Neural cell (in vitro differentiated cells): Measurements from ENCODE around the gene ARF5.

Experiments
- EP300 ChIP-seq: fragments of 450-650 bp; conservative IDR thresholded peaks from 2 replicates; pipeline ENCODE4 v1.6.1; 2014; ENCODE audit warnings: antibody characterized with exemption, mild to moderate bottlenecking, moderate library complexity; ENCODE audit not compliant: poor library complexity, severe bottlenecking
- EZH2 ChIP-seq: fragments of 200-600, 300-800 bp; shearing (Covaris generic), sonication (generic); IDR thresholded peaks from 2 replicates; pipeline ENCODE4 v1.6.1; 2014; ENCODE audit warnings: antibody characterized with exemption, low read length, borderline replicate concordance, mild to moderate bottlenecking; ENCODE audit not compliant: insufficient read depth, poor library complexity, severe bottlenecking
- MXI1 ChIP-seq: fragments of 450-650 bp; conservative IDR thresholded peaks from 2 replicates; pipeline ENCODE4 v1.6.1; 2014; ENCODE audit warnings: antibody characterized with exemption, mild to moderate bottlenecking; ENCODE audit not compliant: poor library complexity, severe bottlenecking
- TF ChIP-seq, protein P1 (sequence below): fragments of 450-650 bp; IDR thresholded peaks from 2 replicates; pipeline ENCODE4 v1.5.1; 2014; ENCODE audit warnings: antibody characterized with exemption, mild to moderate bottlenecking, moderate library complexity; ENCODE audit not compliant: poor library complexity, severe bottlenecking

DNA sequence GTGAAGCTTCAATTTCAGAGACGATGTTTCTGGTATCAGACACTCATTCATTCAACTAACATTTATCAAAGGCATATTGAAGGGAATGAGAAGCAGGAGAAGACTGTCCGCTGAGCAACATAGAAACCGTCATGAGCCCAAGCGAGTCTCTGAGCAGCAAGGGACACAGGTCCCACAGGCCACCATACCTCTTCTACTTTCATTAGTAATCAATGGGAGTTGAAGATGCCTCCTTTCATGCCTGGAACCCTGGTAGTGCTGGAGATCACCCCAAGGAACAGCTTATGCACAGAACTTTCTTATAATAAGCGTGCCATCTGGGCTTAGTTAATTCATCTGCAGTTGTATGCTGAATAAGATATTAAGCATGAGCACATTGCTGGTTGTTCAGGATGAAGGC, 28.5 kb downstream of the ARF5 start:
- TF ChIP-seq, protein P1, sequence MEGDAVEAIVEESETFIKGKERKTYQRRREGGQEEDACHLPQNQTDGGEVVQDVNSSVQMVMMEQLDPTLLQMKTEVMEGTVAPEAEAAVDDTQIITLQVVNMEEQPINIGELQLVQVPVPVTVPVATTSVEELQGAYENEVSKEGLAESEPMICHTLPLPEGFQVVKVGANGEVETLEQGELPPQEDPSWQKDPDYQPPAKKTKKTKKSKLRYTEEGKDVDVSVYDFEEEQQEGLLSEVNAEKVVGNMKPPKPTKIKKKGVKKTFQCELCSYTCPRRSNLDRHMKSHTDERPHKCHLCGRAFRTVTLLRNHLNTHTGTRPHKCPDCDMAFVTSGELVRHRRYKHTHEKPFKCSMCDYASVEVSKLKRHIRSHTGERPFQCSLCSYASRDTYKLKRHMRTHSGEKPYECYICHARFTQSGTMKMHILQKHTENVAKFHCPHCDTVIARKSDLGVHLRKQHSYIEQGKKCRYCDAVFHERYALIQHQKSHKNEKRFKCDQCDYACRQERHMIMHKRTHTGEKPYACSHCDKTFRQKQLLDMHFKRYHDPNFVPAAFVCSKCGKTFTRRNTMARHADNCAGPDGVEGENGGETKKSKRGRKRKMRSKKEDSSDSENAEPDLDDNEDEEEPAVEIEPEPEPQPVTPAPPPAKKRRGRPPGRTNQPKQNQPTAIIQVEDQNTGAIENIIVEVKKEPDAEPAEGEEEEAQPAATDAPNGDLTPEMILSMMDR = no peak
- TF ChIP-seq MXI1 (no peak), EZH2 (no peak), EP300 (no peak)
